Karpas-422 (cell line): Measurements from ENCODE around the gene EPAS1. TPM values are rescaled to one million over a fixed set of nuclear protein-coding genes. Genes with fewer than 3 reads are reported as not detected.

ENCODE experiments used
- DNase-seq: peaks from one replicate; pipeline ENCODE4 v3.0.0-alpha.2; 2015
- H2AFZ ChIP-seq: fragments of 200-600 bp; sonication (generic); 2 replicates; pipeline ENCODE4 v1.6.1; 2014; ENCODE audit warnings: antibody characterized with exemption, low read length, mixed read lengths
- H3K27ac ChIP-seq: fragments of 200-600 bp; sonication (generic); 2 replicates; pipeline ENCODE4 v1.5.1; 2014; ENCODE audit warnings: mild to moderate bottlenecking, low read length, moderate library complexity
- H3K27me3 ChIP-seq: fragments of 200-600 bp; sonication (generic); 2 replicates; pipeline ENCODE4 v1.6.1; 2014; ENCODE audit warnings: low read length, mixed read lengths
- H3K36me3 ChIP-seq: fragments of 200-600 bp; sonication (generic); 2 replicates; pipeline ENCODE4 v1.6.1; 2014; ENCODE audit warnings: low read length, mixed read lengths; ENCODE audit not compliant: insufficient read depth
- H3K4me1 ChIP-seq: fragments of 200-600 bp; sonication (generic); 2 replicates; pipeline ENCODE4 v1.6.1; 2014; ENCODE audit warnings: mild to moderate bottlenecking, low read length, mixed read lengths
- H3K4me2 ChIP-seq: fragments of 200-600 bp; sonication (generic); 2 replicates; pipeline ENCODE4 v1.6.1; 2014; ENCODE audit warnings: low read length, low read depth, mild to moderate bottlenecking; ENCODE audit not compliant: poor library complexity, severe bottlenecking
- H3K4me3 ChIP-seq: fragments of 200-600 bp; sonication (generic); 2 replicates; pipeline ENCODE4 v1.5.1; 2014; ENCODE audit warnings: mild to moderate bottlenecking, antibody characterized with exemption, low read length, mixed read lengths
- H3K79me2 ChIP-seq: fragments of 200-600 bp; sonication (generic); 2 replicates; pipeline ENCODE4 v1.6.1; 2014; ENCODE audit warnings: mild to moderate bottlenecking, low read length, mixed read lengths
- H3K9ac ChIP-seq: fragments of 200-600 bp; sonication (generic); 2 replicates; pipeline ENCODE4 v1.6.0; 2014; ENCODE audit warnings: low read length
- H3K9me2 ChIP-seq: fragments of 200-600 bp; sonication (generic), shearing (Covaris generic); replicated peaks from 2 replicates; pipeline ENCODE4 v1.6.0; 2014; ENCODE audit warnings: mild to moderate bottlenecking, low read length, moderate library complexity; ENCODE audit not compliant: insufficient read depth
- H3K9me3 ChIP-seq: fragments of 300-700, 200-600 bp; sonication (generic); 2 replicates; pipeline ENCODE4 v1.6.1; 2014; ENCODE audit warnings: low read length, mixed read lengths
- H4K20me1 ChIP-seq: fragments of 200-600 bp; sonication (generic); 2 replicates; pipeline ENCODE4 v1.6.1; 2014; ENCODE audit warnings: mild to moderate bottlenecking, antibody characterized with exemption, low read length, low read depth; ENCODE audit not compliant: insufficient read depth
- total RNA-seq: library from RNA; depleted of rRNA; stranded (reverse); fragments of >200 nt; shearing (Covaris generic); gene quantifications from 2 replicates; pipeline ENCODE4 v1.2.3, GENCODE V29; 2014; ENCODE audit warnings: low replicate concordance

The EPAS1 gene
- total RNA-seq, 1 experiment from 2014 or later = not detected

DNA sequence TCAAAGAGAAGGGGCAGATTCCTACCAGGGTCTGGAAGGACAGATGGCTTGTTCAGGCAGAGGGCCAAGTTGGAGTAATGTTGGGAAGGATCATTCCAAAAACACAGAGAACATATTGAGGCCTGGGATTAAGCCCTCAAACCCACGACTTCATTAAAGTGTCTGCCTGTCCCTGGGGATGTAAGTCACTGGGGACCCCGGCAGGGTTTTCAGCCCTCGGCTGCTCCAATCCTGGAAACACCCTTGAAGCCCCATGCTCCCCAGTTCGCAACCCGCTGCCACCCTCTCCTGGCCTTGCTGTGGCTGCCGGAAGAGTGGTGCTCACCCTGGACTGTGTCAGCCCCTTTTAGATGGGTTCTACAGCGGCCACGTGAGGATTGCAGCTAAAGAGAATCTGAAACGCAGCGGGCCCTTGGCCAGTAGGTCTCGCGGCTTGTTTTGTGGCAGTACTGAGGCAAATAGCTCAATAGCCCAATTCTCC lies 79.9 kb downstream of the EPAS1 start:
- no peaks in the 10 kb centered on the region for H3K27me3 ChIP-seq

DNA sequence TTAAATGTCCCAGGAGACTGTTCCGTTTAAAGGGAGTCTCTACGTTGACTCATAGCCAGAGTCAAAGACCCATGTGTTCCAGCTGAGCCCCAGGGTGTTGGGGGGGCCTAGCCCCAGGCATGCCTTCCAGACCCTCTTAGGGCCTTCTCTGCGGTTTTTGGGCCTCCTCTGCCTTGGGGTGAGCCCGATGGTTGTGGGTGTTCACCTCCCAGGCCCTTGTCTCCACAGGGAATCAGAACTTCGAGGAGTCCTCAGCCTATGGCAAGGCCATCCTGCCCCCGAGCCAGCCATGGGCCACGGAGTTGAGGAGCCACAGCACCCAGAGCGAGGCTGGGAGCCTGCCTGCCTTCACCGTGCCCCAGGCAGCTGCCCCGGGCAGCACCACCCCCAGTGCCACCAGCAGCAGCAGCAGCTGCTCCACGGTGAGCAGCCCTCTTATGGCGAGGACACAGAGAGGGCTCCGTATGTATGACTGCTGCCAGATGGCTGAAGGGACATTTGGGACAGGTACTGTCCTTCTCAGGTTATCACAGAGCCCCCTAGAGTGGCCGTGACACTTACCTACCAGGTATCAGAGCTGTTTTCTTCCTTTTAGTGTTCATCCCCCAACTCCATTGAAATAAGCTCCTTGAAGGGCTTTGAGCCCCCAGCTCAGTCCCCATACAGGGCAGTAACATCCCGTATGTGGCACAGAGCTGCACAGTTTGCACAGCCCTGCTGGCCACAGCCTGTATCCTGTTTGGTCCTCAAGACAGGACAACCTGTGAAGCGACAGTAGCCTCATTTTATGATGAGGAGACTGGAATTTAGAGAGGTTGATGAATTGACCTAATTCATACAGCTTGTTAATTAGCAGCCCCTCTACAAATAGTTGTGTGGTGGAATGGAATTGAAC lies 80.7 kb downstream of the EPAS1 start:
- Histone ChIP-seq H3K36me3 (no peaks in the 10 kb centered on the region), H4K20me1 (no peaks in the 10 kb centered on the region), H3K9me2 (no peaks in the 10 kb centered on the region), H3K79me2 (no peaks in the 10 kb centered on the region), H3K27me3 (no peaks in the 10 kb centered on the region), H3K4me1 (peaks cover 8% of the 10 kb centered on the region), H3K9me3 (no peaks in the 10 kb centered on the region), H2AFZ (no peak overlapping the region), H3K27ac (no peak overlapping the region), H3K4me2 (no peak overlapping the region), H3K4me3 (no peak overlapping the region), H3K9ac (no peak overlapping the region)
- DNase-seq = no peak

More for the DNA sequence above, 79.9 kb downstream of the EPAS1 start:
- Histone ChIP-seq H3K9me3 (no peaks in the 10 kb centered on the region), H3K9ac (no peak overlapping the region), H3K4me2 (no peak overlapping the region), H3K4me1 (peaks cover 8% of the 10 kb centered on the region), H3K4me3 (no peak overlapping the region), H4K20me1 (no peaks in the 10 kb centered on the region), H2AFZ (no peak overlapping the region), H3K9me2 (no peaks in the 10 kb centered on the region), H3K36me3 (no peaks in the 10 kb centered on the region), H3K27ac (no peak overlapping the region), H3K79me2 (no peaks in the 10 kb centered on the region)
- DNase-seq = no peak

DNA sequence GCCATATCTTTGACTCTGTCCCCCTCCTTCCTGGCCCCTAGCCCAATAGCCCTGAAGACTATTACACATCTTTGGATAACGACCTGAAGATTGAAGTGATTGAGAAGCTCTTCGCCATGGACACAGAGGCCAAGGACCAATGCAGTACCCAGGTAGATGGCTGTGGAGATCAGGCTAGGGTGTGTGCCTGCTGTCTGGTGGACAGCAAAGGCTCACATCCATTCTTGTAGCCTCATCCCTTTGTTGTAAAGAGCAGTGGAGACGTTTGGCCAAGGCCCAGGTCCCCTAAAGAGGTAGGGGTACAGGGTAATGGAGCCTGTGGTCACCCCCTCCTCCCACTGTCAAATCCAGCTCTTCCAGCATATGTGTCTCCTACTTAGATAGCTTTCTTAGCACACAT lies 81.4 kb downstream of the EPAS1 start:
- H2AFZ ChIP-seq = no peak overlapping the region
- H3K27ac ChIP-seq = no peak overlapping the region
- no peak overlapping the region for H3K4me3 ChIP-seq
- H3K4me1 ChIP-seq = peaks cover 8% of the 10 kb centered on the region
- no peaks in the 10 kb centered on the region for H3K27me3 ChIP-seq
- H3K9ac ChIP-seq = no peak overlapping the region
- no peaks in the 10 kb centered on the region for H3K79me2 ChIP-seq
- H3K9me2 ChIP-seq = no peaks in the 10 kb centered on the region
- no peak for DNase-seq
- H3K4me2 ChIP-seq = no peak overlapping the region
- no peaks in the 10 kb centered on the region for H3K36me3 ChIP-seq
- H4K20me1 ChIP-seq = no peaks in the 10 kb centered on the region
- H3K9me3 ChIP-seq = no peaks in the 10 kb centered on the region

DNA sequence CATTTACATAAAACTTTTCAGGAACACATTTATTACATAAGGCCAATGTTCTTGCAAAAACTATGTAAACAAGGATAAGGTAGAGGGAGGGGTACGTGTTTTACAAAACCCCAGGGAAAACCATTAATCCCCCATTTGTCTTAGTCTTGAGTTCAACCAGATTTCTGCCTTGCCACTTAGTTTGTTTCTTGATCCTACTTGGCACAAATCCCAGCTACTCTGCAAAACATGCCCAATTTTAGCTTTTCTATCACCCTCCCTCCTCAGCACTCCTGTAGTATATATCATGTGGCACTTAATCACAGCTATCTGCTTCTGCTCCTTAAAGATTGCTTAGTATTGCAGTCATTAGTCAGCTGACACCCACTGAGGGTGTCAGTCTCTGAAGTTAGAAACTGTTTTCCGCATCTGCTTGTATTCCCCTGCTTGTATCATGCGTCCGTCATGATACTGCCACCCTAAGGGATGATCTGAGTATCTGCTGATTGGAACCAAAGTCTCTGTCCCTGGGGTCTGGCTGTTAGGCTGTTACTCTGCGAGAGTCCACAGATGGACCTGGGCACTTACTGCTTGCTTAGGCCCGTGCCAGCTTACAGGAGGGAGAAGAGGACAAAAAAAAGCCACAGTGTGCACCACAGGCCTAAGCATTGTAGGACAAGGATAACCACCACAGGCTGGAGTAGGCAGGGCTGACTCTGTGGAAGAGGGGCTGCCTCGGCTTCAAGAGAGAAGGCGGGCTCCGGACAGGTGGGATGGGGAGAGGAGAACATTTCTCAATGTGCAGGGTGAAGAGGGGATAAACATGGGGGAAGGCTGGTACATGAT lies 82.2 kb downstream of the EPAS1 start:
- no peaks in the 10 kb centered on the region for H4K20me1 ChIP-seq
- DNase-seq = no peak
- no peaks in the 10 kb centered on the region for H3K79me2 ChIP-seq
- no peak overlapping the region for H3K4me3 ChIP-seq
- no peak overlapping the region for H3K4me2 ChIP-seq
- no peak overlapping the region for H2AFZ ChIP-seq
- no peak overlapping the region for H3K9ac ChIP-seq
- no peak overlapping the region for H3K27ac ChIP-seq
- H3K27me3 ChIP-seq = no peaks in the 10 kb centered on the region
- H3K9me3 ChIP-seq = no peaks in the 10 kb centered on the region
- peaks cover 8% of the 10 kb centered on the region for H3K4me1 ChIP-seq
- H3K36me3 ChIP-seq = no peaks in the 10 kb centered on the region
- H3K9me2 ChIP-seq = no peaks in the 10 kb centered on the region

DNA sequence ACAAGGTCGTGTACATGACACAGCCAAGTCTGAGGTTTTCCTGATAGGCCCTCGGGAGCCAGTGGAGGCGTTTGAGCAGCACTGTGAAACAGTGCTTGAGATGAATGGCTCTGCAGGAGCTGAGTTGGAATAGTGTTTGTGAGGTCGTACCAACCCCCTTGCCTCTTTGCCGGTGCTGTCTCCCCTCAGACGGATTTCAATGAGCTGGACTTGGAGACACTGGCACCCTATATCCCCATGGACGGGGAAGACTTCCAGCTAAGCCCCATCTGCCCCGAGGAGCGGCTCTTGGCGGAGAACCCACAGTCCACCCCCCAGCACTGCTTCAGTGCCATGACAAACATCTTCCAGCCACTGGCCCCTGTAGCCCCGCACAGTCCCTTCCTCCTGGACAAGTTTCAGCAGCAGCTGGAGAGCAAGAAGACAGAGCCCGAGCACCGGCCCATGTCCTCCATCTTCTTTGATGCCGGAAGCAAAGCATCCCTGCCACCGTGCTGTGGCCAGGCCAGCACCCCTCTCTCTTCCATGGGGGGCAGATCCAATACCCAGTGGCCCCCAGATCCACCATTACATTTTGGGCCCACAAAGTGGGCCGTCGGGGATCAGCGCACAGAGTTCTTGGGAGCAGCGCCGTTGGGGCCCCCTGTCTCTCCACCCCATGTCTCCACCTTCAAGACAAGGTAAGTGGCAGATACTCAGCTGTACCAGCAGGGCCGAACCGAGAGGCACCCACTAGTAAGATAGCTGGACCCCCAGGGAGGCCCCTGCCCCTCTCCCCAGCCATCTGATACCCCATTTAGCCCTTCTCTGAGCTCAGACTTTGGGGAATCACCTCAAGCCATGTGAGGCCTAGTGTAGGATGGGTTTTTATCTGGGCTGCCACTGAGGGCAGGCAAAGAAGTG lies 83.1 kb downstream of the EPAS1 start:
- Histone ChIP-seq H3K4me2 (no peak overlapping the region), H3K9me2 (no peaks in the 10 kb centered on the region), H3K27me3 (no peaks in the 10 kb centered on the region), H3K36me3 (no peaks in the 10 kb centered on the region), H4K20me1 (no peaks in the 10 kb centered on the region), H3K4me1 (peaks cover 8% of the 10 kb centered on the region), H3K27ac (no peak overlapping the region), H3K9me3 (no peaks in the 10 kb centered on the region), H3K79me2 (no peaks in the 10 kb centered on the region), H3K9ac (no peak overlapping the region), H3K4me3 (no peak overlapping the region), H2AFZ (no peak overlapping the region)
- DNase-seq = no peak

DNA sequence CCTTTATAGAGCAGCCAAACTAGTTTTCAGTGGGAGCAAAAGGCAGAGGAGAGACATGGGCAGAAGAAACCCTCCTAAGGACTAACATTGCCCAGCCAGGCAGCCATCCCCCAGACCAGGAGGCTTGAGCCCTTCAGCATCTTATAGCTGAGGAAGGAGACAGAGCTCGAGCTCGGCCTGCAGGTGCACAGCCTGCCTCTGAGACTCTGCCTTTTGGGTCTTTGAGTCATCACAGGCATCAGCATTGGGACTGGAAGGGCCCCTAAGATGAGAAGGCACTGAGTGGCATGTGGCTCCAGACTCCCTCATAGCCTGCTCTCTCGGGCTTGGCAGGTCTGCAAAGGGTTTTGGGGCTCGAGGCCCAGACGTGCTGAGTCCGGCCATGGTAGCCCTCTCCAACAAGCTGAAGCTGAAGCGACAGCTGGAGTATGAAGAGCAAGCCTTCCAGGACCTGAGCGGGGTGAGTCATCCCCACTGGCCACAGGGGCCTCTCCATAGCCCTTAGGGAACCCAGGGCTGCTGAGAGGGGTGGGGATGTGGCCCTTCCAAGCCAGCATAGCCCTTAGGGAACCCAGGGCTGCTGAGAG lies 84.1 kb downstream of the EPAS1 start:
- no peak overlapping the region for H3K9ac ChIP-seq
- no peak overlapping the region for H2AFZ ChIP-seq
- no peak overlapping the region for H3K27ac ChIP-seq
- no peaks in the 10 kb centered on the region for H3K27me3 ChIP-seq
- no peaks in the 10 kb centered on the region for H3K9me3 ChIP-seq
- no peak overlapping the region for H3K4me2 ChIP-seq
- H3K4me1 ChIP-seq = peaks cover 8% of the 10 kb centered on the region
- no peaks in the 10 kb centered on the region for H3K36me3 ChIP-seq
- no peak for DNase-seq
- no peaks in the 10 kb centered on the region for H3K9me2 ChIP-seq
- no peaks in the 10 kb centered on the region for H3K79me2 ChIP-seq
- H4K20me1 ChIP-seq = no peaks in the 10 kb centered on the region
- H3K4me3 ChIP-seq = no peak overlapping the region

DNA sequence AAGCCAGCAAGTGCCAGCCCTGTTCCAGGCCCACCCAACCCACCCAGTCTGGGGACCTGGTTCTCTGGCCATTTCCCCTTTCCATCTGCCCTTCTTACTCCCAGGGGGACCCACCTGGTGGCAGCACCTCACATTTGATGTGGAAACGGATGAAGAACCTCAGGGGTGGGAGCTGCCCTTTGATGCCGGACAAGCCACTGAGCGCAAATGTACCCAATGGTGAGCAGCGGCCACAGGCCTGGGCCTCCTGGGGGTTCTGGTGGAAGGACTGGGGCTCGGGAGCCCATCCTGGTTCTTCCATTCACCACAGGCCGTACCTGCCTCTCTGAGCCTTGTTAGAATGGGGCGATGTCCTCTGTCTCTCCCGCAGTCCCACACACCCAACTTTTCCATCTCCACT lies 84.7 kb downstream of the EPAS1 start:
- H4K20me1 ChIP-seq = no peaks in the 10 kb centered on the region
- H3K4me2 ChIP-seq = no peak overlapping the region
- H2AFZ ChIP-seq = no peak overlapping the region
- no peak overlapping the region for H3K4me3 ChIP-seq
- H3K27me3 ChIP-seq = no peaks in the 10 kb centered on the region
- H3K27ac ChIP-seq = no peak overlapping the region
- H3K9ac ChIP-seq = no peak overlapping the region
- H3K79me2 ChIP-seq = no peaks in the 10 kb centered on the region
- H3K36me3 ChIP-seq = no peaks in the 10 kb centered on the region
- peaks cover 8% of the 10 kb centered on the region for H3K4me1 ChIP-seq
- no peaks in the 10 kb centered on the region for H3K9me2 ChIP-seq
- DNase-seq = no peak
- no peaks in the 10 kb centered on the region for H3K9me3 ChIP-seq
